ENCODE results near the gene CD200. TPM values are rescaled to one million over a fixed set of nuclear protein-coding genes. Genes with fewer than 3 reads are reported as not detected.

The CD200 gene
- total RNA-seq, 1 experiment from 2014 or later = not detected

- ATAC-seq (peak; percentile 88), DNase-seq (peak; percentile 82)
- Histone ChIP-seq H3K9ac (ENCODE audit: low read length) (no peak within 1 kb of the TSS), H2AFZ (ENCODE audit: low read length) (peak within 1 kb of the TSS; percentile 77), H3K36me3 (ENCODE audit: low read depth, low read length) (no peaks in the 10 kb centered on the region), H3K4me2 (ENCODE audit: low read length) (peak within 1 kb of the TSS; percentile 72), H3K4me1 (ENCODE audit: insufficient read depth, low read length) (no peaks in the 10 kb centered on the region), H3K27ac (ENCODE audit: low read length) (no peak within 1 kb of the TSS), H4K20me1 (ENCODE audit: low read length) (no peaks in the 10 kb centered on the region), H3K9me2 (replicated peaks; ENCODE audit: low read length) (no peaks in the 10 kb centered on the region), H3F3A (ENCODE audit: low read length, unreplicated experiment) (no peaks in the 10 kb centered on the region), H3K79me2 (ENCODE audit: low read length) (no peaks in the 10 kb centered on the region), H3K9me3 (ENCODE audit: low read length) (no peaks in the 10 kb centered on the region), H3K27me3 (ENCODE audit: low read length) (peaks cover 15% of the 10 kb centered on the region; the same call in 1 of the 2 replicates), H3K4me3 (ENCODE audit: low read length) (peak within 1 kb of the TSS; percentile 61)
- TF ChIP-seq EZH2 (IDR thresholded peaks at IDR 0.05; ENCODE audit: low read length, unreplicated experiment) (no peak), CTCF (conservative IDR thresholded peaks at IDR 0.05; ENCODE audit: low read depth, low read length) (peak; percentile 82), EZH2phosphoT487 (IDR thresholded peaks at IDR 0.05; ENCODE audit: borderline replicate concordance, low read length) (no peak)
- POLR2A ChIA-PET (ENCODE audit: unreplicated experiment) = no interaction called here
- no TSS peak for BruUV-seq (replicated peaks)
- CTCF ChIA-PET = interaction anchor here (0.6 to 2.5 kb wide), 13 partner anchors 10 to 1059 kb away, joined by 3 to 17 read pairs (median 4); no protein-coding TSS in a partner anchor
- intact Hi-C loops (cut with micrococcal nuclease) = loop anchor here (1.0 kb wide), 5 partner anchors 144 to 238 kb away; no protein-coding TSS in a partner anchor
Measured at GRCh38 chr3:112293368-112294321, 39.3 kb upstream of the CD200 start, which contains the start of gene SLC9C1. Gene SLC9C1, minus strand, starts transcription at chr3:112294216. Its CDS starts 7,425 bp downstream, at chr3:112286791.

GRCh38 chr3:112297714-112298113 is 35.2 kb upstream of the CD200 start:
- Histone ChIP-seq H3K27me3 (ENCODE audit: low read length) (peaks cover 6% of the 10 kb centered on the region; the same call in 1 of the 2 replicates), H3K9me3 (ENCODE audit: low read length) (no peaks in the 10 kb centered on the region), H3K36me3 (ENCODE audit: low read depth, low read length) (no peaks in the 10 kb centered on the region), H3K4me1 (ENCODE audit: insufficient read depth, low read length) (no peaks in the 10 kb centered on the region), H3F3A (ENCODE audit: low read length, unreplicated experiment) (no peaks in the 10 kb centered on the region), H3K9me2 (replicated peaks; ENCODE audit: low read length) (no peaks in the 10 kb centered on the region), H3K4me3 (ENCODE audit: low read length) (no peak overlapping the region), H2AFZ (ENCODE audit: low read length) (no peak overlapping the region), H3K79me2 (ENCODE audit: low read length) (no peaks in the 10 kb centered on the region), H4K20me1 (ENCODE audit: low read length) (no peaks in the 10 kb centered on the region), H3K9ac (ENCODE audit: low read length) (no peak overlapping the region), H3K4me2 (ENCODE audit: low read length) (no peak overlapping the region), H3K27ac (ENCODE audit: low read length) (no peak overlapping the region)
- DNase-seq (no peak), ATAC-seq (no peak)
- TF ChIP-seq EZH2phosphoT487 (IDR thresholded peaks at IDR 0.05; ENCODE audit: borderline replicate concordance, low read length) = no peak
- no peak for TF ChIP-seq CTCF (conservative IDR thresholded peaks at IDR 0.05; ENCODE audit: low read depth, low read length)
- TF ChIP-seq EZH2 (IDR thresholded peaks at IDR 0.05; ENCODE audit: low read length, unreplicated experiment) = no peak
- CTCF ChIA-PET = no interaction called here
- intact Hi-C loops (cut with micrococcal nuclease) = no loop called here
- POLR2A ChIA-PET (ENCODE audit: unreplicated experiment) = interaction anchor here (0.7 kb wide), 1 partner anchor 21 kb away, joined by 3 read pairs; no protein-coding TSS in a partner anchor
- BruUV-seq (replicated peaks) = no TSS peak

All from PC-3 (cell line).